Measurements from ENCODE around the gene TMEM171. TPM values are rescaled to one million over a fixed set of nuclear protein-coding genes. Genes with fewer than 3 reads are reported as not detected.

TMEM171 gene
- total and polyA plus RNA-seq, 5 donors from 2014 or later: not detected

DNA sequence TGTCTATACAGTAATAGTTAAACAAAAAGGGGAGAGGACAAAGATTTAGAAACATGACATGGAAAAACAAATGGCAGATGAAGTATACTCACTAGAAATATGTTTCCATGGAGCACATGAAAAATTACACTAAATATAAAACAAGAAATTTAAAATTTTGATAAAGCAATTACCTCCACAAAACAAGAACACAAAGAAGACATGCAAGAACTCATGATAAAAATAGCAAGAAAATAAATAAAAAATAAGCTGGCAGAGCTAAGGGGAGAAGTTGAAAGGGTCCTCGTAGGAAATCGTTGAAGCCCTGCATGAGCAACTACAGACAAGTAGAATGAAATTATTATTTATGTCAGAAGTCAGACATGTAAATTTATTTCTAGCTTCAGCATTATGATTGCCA lies 22.6 kb upstream of the TMEM171 start:
- ATAC-seq (ENCODE audit: low read depth in 2 of 2) (no peak), DNase-seq (no peak)
- no peak overlapping the region for H3K27ac ChIP-seq (ENCODE audit: insufficient read depth, low read length, poor library complexity, severe bottlenecking)
- Mint-ChIP-seq H3K36me3 (no peaks in the 10 kb centered on the region), H3K27ac (no peak overlapping the region), H3K4me1 (no peaks in the 10 kb centered on the region), H3K9me3 (peaks cover 0 to 11% (median 2%) of the 10 kb centered on the region in 7 donors), H3K4me3 (no peak overlapping the region), H3K27me3 (peaks cover 15% of the 10 kb centered on the region)
- H3K27me3 ChIP-seq (ENCODE audit: control insufficient read depth, insufficient read depth, low read length): peaks cover 4% of the 10 kb centered on the region
- H3K4me1 ChIP-seq (ENCODE audit: control insufficient read depth, insufficient read depth, low read length, poor library complexity, severe bottlenecking): no peaks in the 10 kb centered on the region
- H3K4me3 ChIP-seq (ENCODE audit: low read depth, low read length): no peak overlapping the region
- H3K36me3 ChIP-seq (ENCODE audit: control insufficient read depth, insufficient read depth, low read length): no peaks in the 10 kb centered on the region
- no peaks in the 10 kb centered on the region for H3K9me3 ChIP-seq (ENCODE audit: control insufficient read depth in 2 of 2, low read length in 2 of 2)

DNA sequence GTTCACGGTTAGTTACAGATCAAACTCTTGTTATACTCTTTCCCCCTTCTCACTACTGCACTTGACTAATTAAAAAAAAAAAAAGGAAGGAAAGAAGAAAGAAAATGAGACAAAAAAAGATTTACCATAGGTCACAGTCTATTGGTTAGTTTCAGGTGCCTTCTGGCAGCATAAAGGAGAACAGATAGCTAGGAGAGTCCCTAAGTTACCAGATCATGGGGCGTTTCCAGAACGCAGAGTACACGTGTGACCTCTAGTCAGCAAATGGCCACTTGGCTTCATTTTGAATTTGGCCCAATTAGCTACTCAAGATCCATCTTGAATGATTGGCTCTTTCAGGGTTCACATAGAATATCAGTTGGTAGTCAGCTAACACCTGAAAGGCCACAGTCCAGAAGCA lies 20.3 kb upstream of the TMEM171 start:
- Mint-ChIP-seq H3K27me3 (peaks cover 21% of the 10 kb centered on the region), H3K4me1 (no peaks in the 10 kb centered on the region), H3K4me3 (no peak overlapping the region), H3K36me3 (no peaks in the 10 kb centered on the region), H3K9me3 (peaks cover 0 to 11% (median 2%) of the 10 kb centered on the region in 7 donors), H3K27ac (no peak overlapping the region)
- Histone ChIP-seq H3K4me3 (ENCODE audit: low read depth, low read length) (no peak overlapping the region), H3K27me3 (ENCODE audit: control insufficient read depth, insufficient read depth, low read length) (peaks cover 4% of the 10 kb centered on the region), H3K4me1 (ENCODE audit: control insufficient read depth, insufficient read depth, low read length, poor library complexity, severe bottlenecking) (no peaks in the 10 kb centered on the region), H3K27ac (ENCODE audit: insufficient read depth, low read length, poor library complexity, severe bottlenecking) (no peak overlapping the region), H3K36me3 (ENCODE audit: control insufficient read depth, insufficient read depth, low read length) (no peaks in the 10 kb centered on the region), H3K9me3 (ENCODE audit: control insufficient read depth in 2 of 2, low read length in 2 of 2) (no peaks in the 10 kb centered on the region)
- ATAC-seq (ENCODE audit: low read depth in 2 of 2) (no peak), DNase-seq (no peak)

DNA sequence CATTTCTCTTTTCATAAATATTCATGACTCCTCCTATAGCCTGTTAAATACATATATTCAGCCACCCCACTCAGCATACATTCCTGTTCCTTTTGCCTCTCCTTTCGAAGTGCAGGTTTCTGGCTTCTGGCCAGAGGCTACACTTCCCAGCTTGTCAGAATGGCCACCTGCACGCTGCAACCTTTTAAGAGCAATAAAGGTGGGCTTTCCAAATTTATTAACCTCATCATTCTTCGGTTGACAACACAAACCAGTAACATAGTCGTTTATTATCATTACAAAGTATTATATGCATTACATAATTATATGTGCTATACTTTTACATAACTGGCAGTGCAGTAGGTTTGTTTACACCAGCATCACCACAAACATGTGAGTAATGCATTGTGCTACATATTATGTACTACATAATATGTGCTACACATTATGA lies 16.5 kb upstream of the TMEM171 start:
- Mint-ChIP-seq H3K36me3 (no peaks in the 10 kb centered on the region), H3K4me1 (no peaks in the 10 kb centered on the region), H3K27ac (peak overlapping the region in 1 of 3 donors; percentile 20), H3K4me3 (no peak overlapping the region), H3K9me3 (peaks cover 0 to 5% (median 0%) of the 10 kb centered on the region in 7 donors), H3K27me3 (peaks cover 22% of the 10 kb centered on the region)
- H3K4me3 ChIP-seq (ENCODE audit: low read depth, low read length): no peak overlapping the region
- no peak for ATAC-seq (ENCODE audit: low read depth in 2 of 2)
- peaks cover 8% of the 10 kb centered on the region for H3K27me3 ChIP-seq (ENCODE audit: control insufficient read depth, insufficient read depth, low read length)
- no peaks in the 10 kb centered on the region for H3K4me1 ChIP-seq (ENCODE audit: control insufficient read depth, insufficient read depth, low read length, poor library complexity, severe bottlenecking)
- H3K9me3 ChIP-seq (ENCODE audit: control insufficient read depth in 2 of 2, low read length in 2 of 2): peaks cover 0 to 3% of the 10 kb centered on the region in 2 experiments
- no peaks in the 10 kb centered on the region for H3K36me3 ChIP-seq (ENCODE audit: control insufficient read depth, insufficient read depth, low read length)
- DNase-seq: no peak
- no peak overlapping the region for H3K27ac ChIP-seq (ENCODE audit: insufficient read depth, low read length, poor library complexity, severe bottlenecking)

DNA sequence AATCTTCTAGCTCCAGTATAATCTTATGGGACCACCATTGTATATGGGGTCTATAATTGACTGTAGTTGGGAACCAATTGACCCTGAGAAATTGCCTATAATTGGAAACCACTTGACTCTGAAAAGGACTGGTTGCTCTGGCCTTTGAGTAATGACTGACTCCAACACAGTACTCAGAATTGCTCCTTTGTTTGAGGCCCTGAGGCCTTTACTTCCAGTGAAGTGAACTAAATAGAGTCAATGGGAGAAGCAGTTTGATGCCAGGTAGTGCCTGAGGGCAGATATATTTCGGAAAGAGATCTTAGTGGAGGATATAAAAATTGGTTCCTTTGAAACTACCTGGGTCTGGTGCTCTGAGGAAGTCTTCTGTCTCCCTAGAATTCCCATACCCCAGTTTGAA lies 16.0 kb upstream of the TMEM171 start:
- ATAC-seq (ENCODE audit: low read depth in 2 of 2) (no peak), DNase-seq (no peak)
- Mint-ChIP-seq H3K9me3 (peaks cover 0 to 5% (median 0%) of the 10 kb centered on the region in 7 donors), H3K36me3 (no peaks in the 10 kb centered on the region), H3K27me3 (peaks cover 26% of the 10 kb centered on the region), H3K4me1 (no peaks in the 10 kb centered on the region), H3K27ac (no peak overlapping the region), H3K4me3 (no peak overlapping the region)
- Histone ChIP-seq H3K4me1 (ENCODE audit: control insufficient read depth, insufficient read depth, low read length, poor library complexity, severe bottlenecking) (no peaks in the 10 kb centered on the region), H3K27ac (ENCODE audit: insufficient read depth, low read length, poor library complexity, severe bottlenecking) (no peak overlapping the region), H3K36me3 (ENCODE audit: control insufficient read depth, insufficient read depth, low read length) (no peaks in the 10 kb centered on the region), H3K4me3 (ENCODE audit: low read depth, low read length) (no peak overlapping the region), H3K27me3 (ENCODE audit: control insufficient read depth, insufficient read depth, low read length) (peaks cover 8% of the 10 kb centered on the region), H3K9me3 (ENCODE audit: control insufficient read depth in 2 of 2, low read length in 2 of 2) (peaks cover 0 to 3% of the 10 kb centered on the region in 2 experiments)

DNA sequence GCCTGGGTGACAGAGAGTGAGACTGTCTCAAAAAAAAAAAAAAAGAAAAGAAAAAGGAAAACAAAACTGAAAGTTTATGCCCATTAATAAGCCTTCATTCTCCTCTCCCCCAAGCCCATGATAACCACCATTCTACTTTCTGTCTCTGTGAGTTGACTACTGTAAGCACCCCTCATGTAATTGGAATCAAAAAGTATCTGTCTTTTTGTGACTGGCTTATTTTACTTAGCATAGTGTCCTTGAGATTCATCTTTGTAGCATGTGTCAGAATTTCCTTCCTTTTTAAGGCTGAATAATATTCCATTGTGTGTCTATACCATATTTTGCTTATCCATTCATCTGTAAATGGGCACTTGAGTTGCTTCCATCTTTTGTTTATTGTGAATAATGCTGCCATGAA lies 14.0 kb upstream of the TMEM171 start:
- H3K36me3 ChIP-seq (ENCODE audit: control insufficient read depth, insufficient read depth, low read length): no peaks in the 10 kb centered on the region
- Mint-ChIP-seq H3K9me3 (peaks cover 0 to 5% (median 0%) of the 10 kb centered on the region in 7 donors), H3K27ac (no peak overlapping the region), H3K27me3 (peaks cover 18% of the 10 kb centered on the region), H3K4me3 (no peak overlapping the region), H3K36me3 (no peaks in the 10 kb centered on the region), H3K4me1 (no peaks in the 10 kb centered on the region)
- DNase-seq (no peak), ATAC-seq (ENCODE audit: low read depth in 2 of 2) (no peak)
- H3K4me1 ChIP-seq (ENCODE audit: control insufficient read depth, insufficient read depth, low read length, poor library complexity, severe bottlenecking): no peaks in the 10 kb centered on the region
- peaks cover 0 to 3% of the 10 kb centered on the region in 2 experiments for H3K9me3 ChIP-seq (ENCODE audit: control insufficient read depth in 2 of 2, low read length in 2 of 2)
- peaks cover 8% of the 10 kb centered on the region for H3K27me3 ChIP-seq (ENCODE audit: control insufficient read depth, insufficient read depth, low read length)
- no peak overlapping the region for H3K4me3 ChIP-seq (ENCODE audit: low read depth, low read length)
- no peak overlapping the region for H3K27ac ChIP-seq (ENCODE audit: insufficient read depth, low read length, poor library complexity, severe bottlenecking)

DNA sequence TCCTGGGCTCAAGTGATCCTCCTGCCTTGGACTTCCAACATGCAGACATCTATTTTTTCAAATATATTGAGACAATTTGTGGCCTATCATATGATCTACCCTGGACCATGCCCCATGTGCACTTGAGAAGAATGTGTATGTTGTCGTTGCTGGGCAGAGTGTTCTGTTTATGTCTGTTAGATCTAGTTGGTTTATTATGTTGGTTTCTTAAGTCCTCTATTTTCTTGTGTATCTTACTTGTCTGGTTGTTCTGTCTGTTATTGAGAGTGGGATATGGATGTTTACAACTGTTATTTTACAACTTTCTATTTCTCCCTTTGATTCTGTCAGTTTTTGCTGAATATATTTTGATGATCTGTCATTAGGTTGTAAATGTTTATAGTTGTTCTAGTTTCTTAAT lies 10.2 kb upstream of the TMEM171 start:
- DNase-seq (no peak), ATAC-seq (ENCODE audit: low read depth in 2 of 2) (no peak)
- Histone ChIP-seq H3K27ac (ENCODE audit: insufficient read depth, low read length, poor library complexity, severe bottlenecking) (no peak overlapping the region), H3K9me3 (ENCODE audit: control insufficient read depth in 2 of 2, low read length in 2 of 2) (peaks cover 0 to 3% of the 10 kb centered on the region in 2 experiments), H3K4me3 (ENCODE audit: low read depth, low read length) (no peak overlapping the region), H3K36me3 (ENCODE audit: control insufficient read depth, insufficient read depth, low read length) (no peaks in the 10 kb centered on the region), H3K27me3 (ENCODE audit: control insufficient read depth, insufficient read depth, low read length) (peaks cover 6% of the 10 kb centered on the region), H3K4me1 (ENCODE audit: control insufficient read depth, insufficient read depth, low read length, poor library complexity, severe bottlenecking) (no peaks in the 10 kb centered on the region)
- Mint-ChIP-seq H3K4me3 (no peak overlapping the region), H3K36me3 (no peaks in the 10 kb centered on the region), H3K9me3 (peaks cover 0 to 9% (median 1%) of the 10 kb centered on the region in 7 donors), H3K27me3 (peaks cover 33% of the 10 kb centered on the region), H3K4me1 (peaks cover 0 to 6% (median 0%) of the 10 kb centered on the region in 4 donors), H3K27ac (no peak overlapping the region)

DNA sequence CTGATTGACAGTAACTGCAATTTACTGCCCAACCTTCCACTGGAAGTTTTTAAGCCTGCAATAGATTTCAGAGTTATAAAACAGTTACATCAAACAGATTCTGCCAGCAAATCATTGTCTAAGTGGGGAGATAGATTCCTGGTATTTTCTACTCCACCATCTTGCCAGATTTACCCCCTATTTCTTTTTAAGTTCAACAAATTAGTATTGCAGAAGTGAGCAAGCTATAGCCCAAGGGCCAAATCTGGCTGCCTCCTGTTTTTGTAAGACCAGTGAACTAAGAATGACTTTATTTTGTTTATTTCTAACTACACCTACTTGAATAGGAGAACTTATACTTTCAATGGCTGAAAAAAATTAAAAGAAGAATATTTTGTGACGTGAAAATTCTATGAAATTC lies 8.8 kb upstream of the TMEM171 start:
- H3K27me3 Mint-ChIP-seq: peaks cover 39% of the 10 kb centered on the region
- no peak for ATAC-seq (ENCODE audit: low read depth in 2 of 2)
- H3K9me3 Mint-ChIP-seq: peaks cover 0 to 9% (median 1%) of the 10 kb centered on the region in 7 donors
- H3K4me3 ChIP-seq (ENCODE audit: low read depth, low read length): no peak overlapping the region
- H3K27ac Mint-ChIP-seq: no peak overlapping the region
- H3K4me1 ChIP-seq (ENCODE audit: control insufficient read depth, insufficient read depth, low read length, poor library complexity, severe bottlenecking): no peaks in the 10 kb centered on the region
- peaks cover 6% of the 10 kb centered on the region for H3K27me3 ChIP-seq (ENCODE audit: control insufficient read depth, insufficient read depth, low read length)
- no peaks in the 10 kb centered on the region for H3K36me3 ChIP-seq (ENCODE audit: control insufficient read depth, insufficient read depth, low read length)
- no peak for DNase-seq
- H3K4me1 Mint-ChIP-seq: peaks cover 0 to 6% (median 0%) of the 10 kb centered on the region in 4 donors
- no peak overlapping the region for H3K27ac ChIP-seq (ENCODE audit: insufficient read depth, low read length, poor library complexity, severe bottlenecking)
- H3K9me3 ChIP-seq (ENCODE audit: control insufficient read depth in 2 of 2, low read length in 2 of 2): peaks cover 0 to 3% of the 10 kb centered on the region in 2 experiments
- H3K4me3 Mint-ChIP-seq: no peak overlapping the region
- H3K36me3 Mint-ChIP-seq: no peaks in the 10 kb centered on the region

DNA sequence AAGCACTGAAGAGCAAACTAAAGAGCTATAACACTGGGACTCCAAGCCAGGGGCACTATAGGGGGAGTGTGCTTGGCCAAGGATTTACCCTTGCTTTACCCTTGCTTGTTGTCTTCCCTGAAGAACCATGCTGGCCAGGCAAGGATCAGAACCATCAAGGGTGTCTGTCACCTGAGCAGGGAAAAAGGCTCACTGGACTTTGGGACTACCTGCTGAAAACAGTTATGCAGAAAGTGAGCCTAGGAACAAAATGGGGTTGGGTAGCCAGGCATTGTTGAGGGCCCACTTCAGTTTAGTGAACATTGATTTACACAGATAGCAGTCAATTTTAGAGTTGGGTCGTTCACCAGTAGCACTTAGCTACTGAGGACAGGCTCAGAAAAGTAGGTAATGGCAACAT lies 8.0 kb upstream of the TMEM171 start:
- H3K27ac Mint-ChIP-seq: no peak overlapping the region
- H3K4me1 Mint-ChIP-seq: peaks cover 0 to 6% (median 0%) of the 10 kb centered on the region in 4 donors
- no peaks in the 10 kb centered on the region for H3K4me1 ChIP-seq (ENCODE audit: control insufficient read depth, insufficient read depth, low read length, poor library complexity, severe bottlenecking)
- H3K4me3 Mint-ChIP-seq: no peak overlapping the region
- no peaks in the 10 kb centered on the region for H3K36me3 ChIP-seq (ENCODE audit: control insufficient read depth, insufficient read depth, low read length)
- peaks cover 0 to 3% of the 10 kb centered on the region in 2 experiments for H3K9me3 ChIP-seq (ENCODE audit: control insufficient read depth in 2 of 2, low read length in 2 of 2)
- peaks cover 0 to 11% (median 1%) of the 10 kb centered on the region in 7 donors for H3K9me3 Mint-ChIP-seq
- no peaks in the 10 kb centered on the region for H3K36me3 Mint-ChIP-seq
- H3K27ac ChIP-seq (ENCODE audit: insufficient read depth, low read length, poor library complexity, severe bottlenecking): no peak overlapping the region
- peaks cover 7% of the 10 kb centered on the region for H3K27me3 ChIP-seq (ENCODE audit: control insufficient read depth, insufficient read depth, low read length)
- H3K27me3 Mint-ChIP-seq: peaks cover 40% of the 10 kb centered on the region
- DNase-seq: no peak
- no peak overlapping the region for H3K4me3 ChIP-seq (ENCODE audit: low read depth, low read length)
- ATAC-seq (ENCODE audit: low read depth in 2 of 2): no peak

Data from CD4-positive, CD25-positive, alpha-beta regulatory T cell (primary cell).